ENCODE measurements around the gene TIE1. TPM values are rescaled to one million over a fixed set of nuclear protein-coding genes. Genes with fewer than 3 reads are reported as not detected.

TIE1 gene
- total RNA-seq = 0.14 and 0.34 TPM in 2 replicates

DNA sequence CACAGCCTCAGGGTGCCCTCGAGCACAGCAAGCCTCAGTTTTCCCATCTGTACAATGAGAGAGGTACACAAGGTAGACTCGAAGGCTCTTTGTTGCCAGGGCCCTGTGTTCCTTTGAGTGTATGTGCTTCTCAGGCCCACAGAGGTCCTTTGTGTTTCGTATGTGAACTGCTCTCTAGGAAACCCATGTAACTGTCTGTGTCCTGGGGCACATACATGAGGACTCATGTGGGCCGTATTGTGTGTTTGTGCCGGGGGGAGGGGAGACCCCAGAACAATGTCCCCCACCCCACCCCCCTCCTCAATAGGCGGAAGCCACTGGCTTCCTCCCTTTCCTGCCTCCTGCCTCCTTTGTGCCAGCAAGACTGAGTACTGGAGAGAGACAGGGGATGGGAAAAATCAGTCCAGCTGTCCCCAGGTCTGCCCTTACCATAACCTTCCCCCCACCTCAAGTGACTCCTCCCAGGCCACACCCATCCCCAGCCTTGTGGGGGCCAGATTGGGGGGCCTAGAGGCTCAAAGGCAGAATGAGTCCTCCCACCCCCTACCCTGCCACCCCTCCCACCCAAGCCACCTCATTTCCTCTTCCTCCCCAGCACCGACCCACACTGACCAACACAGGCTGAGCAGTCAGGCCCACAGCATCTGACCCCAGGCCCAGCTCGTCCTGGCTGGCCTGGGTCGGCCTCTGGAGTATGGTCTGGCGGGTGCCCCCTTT, at the start of gene TIE1:
Gene TIE1 (plus strand): TSS at position 605 of the 717 bp plus-strand sequence. CDS start 90 bp downstream, at position 695.

GRCh38 chr1:43269627-43270375, 31.0 kb upstream of the TIE1 start, which contains the start of gene TMEM125:
Gene TMEM125 (plus strand): TSS chr1:43269983. CDS start chr1:43272723, 2,740 bp downstream.

GRCh38 chr1:43285269-43285990, 15.4 kb upstream of the TIE1 start, which contains the start of gene C1orf210:
Gene C1orf210 (minus strand): TSS chr1:43285581. CDS start chr1:43283270, 2,311 bp downstream.

DNA sequence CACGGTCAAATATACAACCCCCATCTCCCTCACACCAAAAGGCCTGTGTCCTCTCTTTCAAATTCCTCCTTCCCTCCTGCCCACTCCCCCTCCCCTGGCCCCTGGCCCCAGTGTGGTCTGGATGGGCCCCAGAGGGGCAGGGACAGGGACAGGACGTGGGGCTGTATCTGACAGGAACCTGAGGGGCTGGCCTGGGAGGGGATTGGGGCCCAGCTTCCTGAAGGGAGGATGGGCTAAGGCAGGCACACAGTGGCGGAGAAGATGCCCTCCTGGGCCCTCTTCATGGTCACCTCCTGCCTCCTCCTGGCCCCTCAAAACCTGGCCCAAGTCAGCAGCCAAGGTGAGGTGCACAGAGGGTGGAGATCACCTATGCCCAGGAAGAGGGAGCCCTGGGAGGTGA, 36.8 kb downstream of the TIE1 start, which contains the start of gene MPL:
Gene MPL (plus strand): TSS at position 231 of the 400 bp plus-strand sequence. CDS start 31 bp downstream, at position 262.

GRCh38 chr1:43358746-43359693, 58.2 kb downstream of the TIE1 start, which contains the start of gene CDC20:
Gene CDC20 (plus strand): TSS chr1:43358981. CDS start chr1:43359216, 235 bp downstream.

DNA sequence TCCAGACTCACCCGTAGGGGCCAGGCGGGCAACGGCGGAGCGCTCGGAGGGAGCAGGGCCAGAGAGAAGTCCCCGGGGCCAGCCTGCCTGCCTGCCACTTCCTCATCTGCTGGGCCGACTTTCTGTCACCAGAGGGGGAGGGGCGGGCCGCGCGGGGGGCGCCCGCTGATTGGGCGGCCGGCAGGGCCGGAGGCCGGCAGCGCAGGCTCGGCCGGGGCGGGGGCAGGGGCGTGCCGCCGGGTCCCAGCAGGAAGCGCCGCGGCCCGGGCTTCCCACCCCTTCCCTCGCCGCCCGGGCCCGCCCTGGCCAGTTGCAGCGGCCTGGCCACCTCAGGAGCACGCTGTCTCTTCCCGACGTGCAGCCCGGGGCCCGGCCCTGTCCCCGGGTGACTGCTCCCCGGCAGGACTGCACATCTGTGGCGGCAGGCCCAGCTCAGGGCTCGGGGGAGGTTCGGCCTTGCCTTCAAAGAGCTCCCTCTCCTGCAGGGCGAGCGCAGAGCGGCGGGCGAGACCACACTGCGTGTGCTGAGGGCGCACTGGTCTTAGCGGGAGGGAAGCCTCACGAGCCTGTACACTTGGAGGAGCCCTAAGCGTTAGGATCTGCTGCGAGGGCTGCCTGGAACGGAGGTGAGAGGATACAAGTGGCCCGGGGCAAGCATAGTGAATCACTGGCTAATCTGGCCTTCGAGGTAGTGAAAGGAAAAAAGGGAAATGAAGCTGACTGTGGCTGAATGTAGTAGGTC, 67.3 kb downstream of the TIE1 start, which contains the start of gene ELOVL1:
Gene ELOVL1 (minus strand): TSS at position 108 of the 742 bp plus-strand sequence. CDS start 2,402 bp downstream, outside the sequence.

Other genes starting within 250 kb of the TIE1 start
- 112 and 197 TPM in 2 replicates for gene EBNA1BP2, start 128.7 kb upstream of the TIE1 start, total RNA-seq
- 0.07 and 0.34 TPM in 2 replicates for gene CFAP57, start 128.7 kb upstream of the TIE1 start, total RNA-seq
- 2.8 and 15.4 TPM in 2 replicates for gene TMEM125, start 31.0 kb upstream of the TIE1 start, total RNA-seq
- gene C1orf210, start 15.4 kb upstream of the TIE1 start, total RNA-seq = 5.5 and 5.8 TPM in 2 replicates
- gene MPL, start 36.8 kb downstream of the TIE1 start, total RNA-seq = not detected in 2 replicates
- gene CDC20, start 58.0 kb downstream of the TIE1 start, total RNA-seq = 0.21 and 1.4 TPM in 2 replicates
- gene ELOVL1, start 67.0 kb downstream of the TIE1 start, total RNA-seq = 44.4 and 52.7 TPM in 2 replicates
- 40.2 and 97.7 TPM in 2 replicates for gene MED8, start 88.8 kb downstream of the TIE1 start, total RNA-seq
- 11.6 and 24.6 TPM in 2 replicates for gene SZT2, start 88.9 kb downstream of the TIE1 start, total RNA-seq
- gene HYI, start 152.9 kb downstream of the TIE1 start, total RNA-seq = 13.6 and 18.5 TPM in 2 replicates
- gene PTPRF, start 229.9 kb downstream of the TIE1 start, total RNA-seq = 120 and 993 TPM in 2 replicates

Data from nasal cavity respiratory epithelium epithelial cell of viscerocranial mucosa (primary cell).